Raji (cell line): ENCODE results near the gene GAGE12F.
"Not testable (repeated sequence)": the region's sequence is repeated elsewhere in the genome, so short reads cannot be mapped to it uniquely, and the experiment has no call there.

Experiments used
- POLR2A ChIP-seq: IDR thresholded peaks from 2 replicates; pipeline ENCODE4 v1.6.1; 2011; ENCODE audit warnings: low read depth, low read length, control low read depth; ENCODE audit not compliant: insufficient read depth

GAGE12F gene, protein sequence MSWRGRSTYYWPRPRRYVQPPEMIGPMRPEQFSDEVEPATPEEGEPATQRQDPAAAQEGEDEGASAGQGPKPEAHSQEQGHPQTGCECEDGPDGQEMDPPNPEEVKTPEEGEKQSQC

DNA sequence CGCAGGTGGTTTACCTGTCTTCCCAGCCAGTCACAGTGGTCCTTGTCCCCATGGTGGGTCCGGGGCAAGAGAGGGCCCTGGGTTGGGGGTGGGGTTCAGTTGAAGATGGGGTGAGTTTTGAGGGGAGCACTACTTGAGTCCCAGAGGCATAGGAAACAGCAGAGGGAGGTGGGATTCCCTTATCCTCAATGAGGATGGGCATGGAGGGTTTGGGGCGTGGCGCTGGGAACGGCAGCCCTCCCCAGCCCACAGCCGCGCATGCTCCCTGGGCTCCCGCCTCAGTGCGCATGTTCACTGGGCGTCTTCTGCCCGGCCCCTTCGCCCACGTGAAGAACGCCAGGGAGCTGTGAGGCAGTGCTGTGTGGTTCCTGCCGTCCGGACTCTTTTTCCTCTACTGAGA lies at the start of gene GAGE12F:
Gene GAGE12F (plus strand): TSS at position 301 of the 400 bp plus-strand sequence. CDS start 1,155 bp downstream, outside the sequence.
- TF ChIP-seq POLR2A = not testable (repeated sequence)

DNA sequence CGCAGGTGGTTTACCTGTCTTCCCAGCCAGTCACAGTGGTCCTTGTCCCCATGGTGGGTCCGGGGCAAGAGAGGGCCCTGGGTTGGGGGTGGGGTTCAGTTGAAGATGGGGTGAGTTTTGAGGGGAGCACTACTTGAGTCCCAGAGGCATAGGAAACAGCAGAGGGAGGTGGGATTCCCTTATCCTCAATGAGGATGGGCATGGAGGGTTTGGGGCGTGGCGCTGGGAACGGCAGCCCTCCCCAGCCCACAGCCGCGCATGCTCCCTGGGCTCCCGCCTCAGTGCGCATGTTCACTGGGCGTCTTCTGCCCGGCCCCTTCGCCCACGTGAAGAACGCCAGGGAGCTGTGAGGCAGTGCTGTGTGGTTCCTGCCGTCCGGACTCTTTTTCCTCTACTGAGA lies 28.8 kb upstream of the GAGE12F start, which contains the start of gene GAGE12C:
Gene GAGE12C (plus strand): TSS at position 301 of the 400 bp plus-strand sequence. CDS start 1,155 bp downstream, outside the sequence.
- TF ChIP-seq POLR2A = not testable (repeated sequence)

DNA sequence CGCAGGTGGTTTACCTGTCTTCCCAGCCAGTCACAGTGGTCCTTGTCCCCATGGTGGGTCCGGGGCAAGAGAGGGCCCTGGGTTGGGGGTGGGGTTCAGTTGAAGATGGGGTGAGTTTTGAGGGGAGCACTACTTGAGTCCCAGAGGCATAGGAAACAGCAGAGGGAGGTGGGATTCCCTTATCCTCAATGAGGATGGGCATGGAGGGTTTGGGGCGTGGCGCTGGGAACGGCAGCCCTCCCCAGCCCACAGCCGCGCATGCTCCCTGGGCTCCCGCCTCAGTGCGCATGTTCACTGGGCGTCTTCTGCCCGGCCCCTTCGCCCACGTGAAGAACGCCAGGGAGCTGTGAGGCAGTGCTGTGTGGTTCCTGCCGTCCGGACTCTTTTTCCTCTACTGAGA lies 19.2 kb upstream of the GAGE12F start, which contains the start of gene GAGE12D:
Gene GAGE12D (plus strand): TSS at position 301 of the 400 bp plus-strand sequence. CDS start 1,155 bp downstream, outside the sequence.
- not testable (repeated sequence) for TF ChIP-seq POLR2A

DNA sequence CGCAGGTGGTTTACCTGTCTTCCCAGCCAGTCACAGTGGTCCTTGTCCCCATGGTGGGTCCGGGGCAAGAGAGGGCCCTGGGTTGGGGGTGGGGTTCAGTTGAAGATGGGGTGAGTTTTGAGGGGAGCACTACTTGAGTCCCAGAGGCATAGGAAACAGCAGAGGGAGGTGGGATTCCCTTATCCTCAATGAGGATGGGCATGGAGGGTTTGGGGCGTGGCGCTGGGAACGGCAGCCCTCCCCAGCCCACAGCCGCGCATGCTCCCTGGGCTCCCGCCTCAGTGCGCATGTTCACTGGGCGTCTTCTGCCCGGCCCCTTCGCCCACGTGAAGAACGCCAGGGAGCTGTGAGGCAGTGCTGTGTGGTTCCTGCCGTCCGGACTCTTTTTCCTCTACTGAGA lies 9.7 kb upstream of the GAGE12F start, which contains the start of gene GAGE12E:
Gene GAGE12E (plus strand): TSS at position 301 of the 400 bp plus-strand sequence. CDS start 1,155 bp downstream, outside the sequence.
- not testable (repeated sequence) for TF ChIP-seq POLR2A

DNA sequence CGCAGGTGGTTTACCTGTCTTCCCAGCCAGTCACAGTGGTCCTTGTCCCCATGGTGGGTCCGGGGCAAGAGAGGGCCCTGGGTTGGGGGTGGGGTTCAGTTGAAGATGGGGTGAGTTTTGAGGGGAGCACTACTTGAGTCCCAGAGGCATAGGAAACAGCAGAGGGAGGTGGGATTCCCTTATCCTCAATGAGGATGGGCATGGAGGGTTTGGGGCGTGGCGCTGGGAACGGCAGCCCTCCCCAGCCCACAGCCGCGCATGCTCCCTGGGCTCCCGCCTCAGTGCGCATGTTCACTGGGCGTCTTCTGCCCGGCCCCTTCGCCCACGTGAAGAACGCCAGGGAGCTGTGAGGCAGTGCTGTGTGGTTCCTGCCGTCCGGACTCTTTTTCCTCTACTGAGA lies 9.5 kb downstream of the GAGE12F start, which contains the start of gene GAGE12G:
Gene GAGE12G (plus strand): TSS at position 301 of the 400 bp plus-strand sequence. CDS start 1,155 bp downstream, outside the sequence.
- not testable (repeated sequence) for TF ChIP-seq POLR2A

DNA sequence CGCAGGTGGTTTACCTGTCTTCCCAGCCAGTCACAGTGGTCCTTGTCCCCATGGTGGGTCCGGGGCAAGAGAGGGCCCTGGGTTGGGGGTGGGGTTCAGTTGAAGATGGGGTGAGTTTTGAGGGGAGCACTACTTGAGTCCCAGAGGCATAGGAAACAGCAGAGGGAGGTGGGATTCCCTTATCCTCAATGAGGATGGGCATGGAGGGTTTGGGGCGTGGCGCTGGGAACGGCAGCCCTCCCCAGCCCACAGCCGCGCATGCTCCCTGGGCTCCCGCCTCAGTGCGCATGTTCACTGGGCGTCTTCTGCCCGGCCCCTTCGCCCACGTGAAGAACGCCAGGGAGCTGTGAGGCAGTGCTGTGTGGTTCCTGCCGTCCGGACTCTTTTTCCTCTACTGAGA lies 19.0 kb downstream of the GAGE12F start, which contains the start of gene GAGE12H:
Gene GAGE12H (plus strand): TSS at position 301 of the 400 bp plus-strand sequence. CDS start 1,155 bp downstream, outside the sequence.
- not testable (repeated sequence) for TF ChIP-seq POLR2A

DNA sequence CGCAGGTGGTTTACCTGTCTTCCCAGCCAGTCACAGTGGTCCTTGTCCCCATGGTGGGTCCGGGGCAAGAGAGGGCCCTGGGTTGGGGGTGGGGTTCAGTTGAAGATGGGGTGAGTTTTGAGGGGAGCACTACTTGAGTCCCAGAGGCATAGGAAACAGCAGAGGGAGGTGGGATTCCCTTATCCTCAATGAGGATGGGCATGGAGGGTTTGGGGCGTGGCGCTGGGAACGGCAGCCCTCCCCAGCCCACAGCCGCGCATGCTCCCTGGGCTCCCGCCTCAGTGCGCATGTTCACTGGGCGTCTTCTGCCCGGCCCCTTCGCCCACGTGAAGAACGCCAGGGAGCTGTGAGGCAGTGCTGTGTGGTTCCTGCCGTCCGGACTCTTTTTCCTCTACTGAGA lies 28.6 kb downstream of the GAGE12F start, which contains the start of gene GAGE2A:
Gene GAGE2A (plus strand): TSS at position 301 of the 400 bp plus-strand sequence. CDS start 1,155 bp downstream, outside the sequence.
- TF ChIP-seq POLR2A = not testable (repeated sequence)

DNA sequence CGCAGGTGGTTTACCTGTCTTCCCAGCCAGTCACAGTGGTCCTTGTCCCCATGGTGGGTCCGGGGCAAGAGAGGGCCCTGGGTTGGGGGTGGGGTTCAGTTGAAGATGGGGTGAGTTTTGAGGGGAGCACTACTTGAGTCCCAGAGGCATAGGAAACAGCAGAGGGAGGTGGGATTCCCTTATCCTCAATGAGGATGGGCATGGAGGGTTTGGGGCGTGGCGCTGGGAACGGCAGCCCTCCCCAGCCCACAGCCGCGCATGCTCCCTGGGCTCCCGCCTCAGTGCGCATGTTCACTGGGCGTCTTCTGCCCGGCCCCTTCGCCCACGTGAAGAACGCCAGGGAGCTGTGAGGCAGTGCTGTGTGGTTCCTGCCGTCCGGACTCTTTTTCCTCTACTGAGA lies 38.1 kb downstream of the GAGE12F start, which contains the start of gene GAGE1:
Gene GAGE1 (plus strand): TSS at position 301 of the 400 bp plus-strand sequence. CDS start 1,155 bp downstream, outside the sequence.
- TF ChIP-seq POLR2A = not testable (repeated sequence)

DNA sequence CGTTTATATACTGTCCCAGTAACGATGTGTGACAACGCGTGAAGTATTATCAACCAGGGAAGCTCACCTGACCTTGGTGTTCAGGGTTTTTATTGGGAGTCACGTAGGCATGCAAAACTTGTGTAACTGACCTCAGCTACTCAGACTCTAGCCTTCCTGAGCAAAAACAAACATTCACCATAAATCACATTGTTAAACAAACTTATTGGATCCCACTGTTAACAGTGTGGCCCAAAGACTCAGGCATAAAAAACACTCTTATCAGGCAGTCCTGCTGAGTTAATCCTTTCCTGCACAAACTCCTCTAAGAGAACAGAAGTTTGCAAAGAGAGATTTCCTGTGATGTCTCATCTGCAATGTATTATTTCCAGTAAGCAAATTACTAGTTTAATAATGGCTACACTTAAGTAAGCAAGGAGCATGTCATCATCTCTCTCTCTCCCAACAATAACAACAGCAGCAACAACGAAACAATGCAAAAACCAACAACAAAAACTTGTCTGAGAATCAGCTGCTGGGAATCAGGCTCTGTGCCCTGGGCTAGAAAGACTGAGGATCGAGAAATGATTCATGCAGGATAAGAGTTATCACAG lies 50.2 kb downstream of the GAGE12F start:
- TF ChIP-seq POLR2A = no peak
